GM20000 (cell line): Measurements from ENCODE around the gene MYCBP2.

Source experiments
- DNase-seq: peaks from one replicate; pipeline ENCODE4 v3.0.0; 2012; ENCODE audit warnings: low spot score
- CTCF ChIP-seq: IDR thresholded peaks from 2 replicates; pipeline ENCODE4 v1.5.1; 2012; ENCODE audit warnings: mild to moderate bottlenecking, control low read depth; ENCODE audit errors: extremely low read depth, missing control alignments

MYCBP2 gene

GRCh38 chr13:77230560-77230959 lies 96.3 kb downstream of the MYCBP2 start:
- DNase-seq: no peak
- no peak for TF ChIP-seq CTCF

- no peak for DNase-seq
- no peak for TF ChIP-seq CTCF
Measured at GRCh38 chr13:77225946-77226345, 100.9 kb downstream of the MYCBP2 start.

- peak; percentile 6 for DNase-seq
Measured at GRCh38 chr13:77222909-77223308, 104.0 kb downstream of the MYCBP2 start.

GRCh38 chr13:77222000-77222690 lies 104.7 kb downstream of the MYCBP2 start:
- TF ChIP-seq CTCF: no peak
- no peak for DNase-seq

More at GRCh38 chr13:77222909-77223308, 104.0 kb downstream of the MYCBP2 start:
- no peak for TF ChIP-seq CTCF

- no peak for TF ChIP-seq CTCF
- no peak for DNase-seq
Measured at GRCh38 chr13:77219401-77219800, 107.5 kb downstream of the MYCBP2 start.

GRCh38 chr13:77218274-77218673 lies 108.6 kb downstream of the MYCBP2 start:
- no peak for DNase-seq
- no peak for TF ChIP-seq CTCF

GRCh38 chr13:77215543-77215942 lies 111.4 kb downstream of the MYCBP2 start:
- no peak for DNase-seq

More at GRCh38 chr13:77215543-77215942, 111.4 kb downstream of the MYCBP2 start:
- no peak for TF ChIP-seq CTCF
